GM21619 (cell line): Measurements from ENCODE around the gene RASSF1.

ENCODE experiments used
- ATAC-seq: cut with Tn5 transposase; IDR thresholded peaks from one replicate; pipeline ENCODE4 v1.9.1; 2021; ENCODE audit not compliant: unreplicated experiment

The RASSF1 gene

GRCh38 chr3:50340448-50341329 lies at the start of gene RASSF1:
RASSF1 (minus strand) TSS chr3:50340836; CDS start chr3:50340805, 31 bp downstream.
- no peak for ATAC-seq

GRCh38 chr3:50389414-50389767 lies 48.8 kb upstream of the RASSF1 start:
- no peak for ATAC-seq

- no peak for ATAC-seq
Measured at GRCh38 chr3:50388720-50389413, 48.2 kb upstream of the RASSF1 start.

GRCh38 chr3:50388016-50388719 lies 47.5 kb upstream of the RASSF1 start:
- no peak for ATAC-seq

GRCh38 chr3:50385754-50386153 lies 45.1 kb upstream of the RASSF1 start:
- no peak for ATAC-seq

GRCh38 chr3:50383750-50384149 lies 43.1 kb upstream of the RASSF1 start:
- no peak for ATAC-seq

- no peak for ATAC-seq
Measured at GRCh38 chr3:50382722-50383121, 42.1 kb upstream of the RASSF1 start.

- ATAC-seq = no peak
Measured at GRCh38 chr3:50381383-50381782, 40.7 kb upstream of the RASSF1 start.

- no peak for ATAC-seq
Measured at GRCh38 chr3:50380405-50381085, 39.9 kb upstream of the RASSF1 start.

- ATAC-seq = no peak
Measured at GRCh38 chr3:50378757-50379156, 38.1 kb upstream of the RASSF1 start.

- ATAC-seq = no peak
Measured at GRCh38 chr3:50378024-50378423, 37.4 kb upstream of the RASSF1 start.

- ATAC-seq = no peak
Measured at GRCh38 chr3:50375258-50375931, 34.8 kb upstream of the RASSF1 start.

GRCh38 chr3:50374363-50375257 lies 34.0 kb upstream of the RASSF1 start:
- ATAC-seq = no peak

GRCh38 chr3:50373146-50374051 lies 32.8 kb upstream of the RASSF1 start:
- ATAC-seq = no peak

- no peak for ATAC-seq
Measured at GRCh38 chr3:50372349-50372748, 31.7 kb upstream of the RASSF1 start.

- ATAC-seq = no peak
Measured at GRCh38 chr3:50371133-50371685, 30.6 kb upstream of the RASSF1 start.

GRCh38 chr3:50370594-50370993 lies 30.0 kb upstream of the RASSF1 start:
- ATAC-seq = no peak

- ATAC-seq = no peak
Measured at GRCh38 chr3:50369012-50369670, 28.5 kb upstream of the RASSF1 start.
